ENCODE data around the gene MARS2.

Gene MARS2

DNA sequence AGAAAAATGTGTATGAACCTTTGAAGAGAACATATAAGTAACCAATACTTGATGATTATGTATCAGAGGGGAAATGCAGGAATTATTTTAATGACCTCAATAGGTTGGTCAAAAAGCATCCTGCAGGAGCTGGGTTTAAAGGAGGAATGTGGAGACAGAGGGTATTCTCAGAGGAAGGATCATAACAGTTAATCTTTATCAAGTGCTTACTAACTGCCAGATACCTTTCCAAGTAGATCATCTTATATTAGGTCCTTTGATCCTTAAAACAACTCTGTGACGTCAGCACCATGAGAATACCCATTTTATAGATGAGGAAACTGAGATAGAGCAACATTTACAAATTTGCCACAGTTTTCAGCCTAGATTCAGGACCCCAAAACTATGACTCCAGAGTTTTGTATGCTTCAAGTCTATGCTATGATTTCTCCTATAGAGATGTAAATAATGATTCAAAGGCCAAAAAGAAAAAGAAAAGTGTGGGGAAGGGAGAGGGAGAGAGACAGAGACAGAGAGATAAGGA lies 32.7 kb upstream of the MARS2 start:
- no peak overlapping the region for H3K4me3 ChIP-seq (ENCODE audit: low read depth, low read length)
- TF ChIP-seq, protein P1, sequence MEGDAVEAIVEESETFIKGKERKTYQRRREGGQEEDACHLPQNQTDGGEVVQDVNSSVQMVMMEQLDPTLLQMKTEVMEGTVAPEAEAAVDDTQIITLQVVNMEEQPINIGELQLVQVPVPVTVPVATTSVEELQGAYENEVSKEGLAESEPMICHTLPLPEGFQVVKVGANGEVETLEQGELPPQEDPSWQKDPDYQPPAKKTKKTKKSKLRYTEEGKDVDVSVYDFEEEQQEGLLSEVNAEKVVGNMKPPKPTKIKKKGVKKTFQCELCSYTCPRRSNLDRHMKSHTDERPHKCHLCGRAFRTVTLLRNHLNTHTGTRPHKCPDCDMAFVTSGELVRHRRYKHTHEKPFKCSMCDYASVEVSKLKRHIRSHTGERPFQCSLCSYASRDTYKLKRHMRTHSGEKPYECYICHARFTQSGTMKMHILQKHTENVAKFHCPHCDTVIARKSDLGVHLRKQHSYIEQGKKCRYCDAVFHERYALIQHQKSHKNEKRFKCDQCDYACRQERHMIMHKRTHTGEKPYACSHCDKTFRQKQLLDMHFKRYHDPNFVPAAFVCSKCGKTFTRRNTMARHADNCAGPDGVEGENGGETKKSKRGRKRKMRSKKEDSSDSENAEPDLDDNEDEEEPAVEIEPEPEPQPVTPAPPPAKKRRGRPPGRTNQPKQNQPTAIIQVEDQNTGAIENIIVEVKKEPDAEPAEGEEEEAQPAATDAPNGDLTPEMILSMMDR (IDR thresholded peaks at IDR 0.05; ENCODE audit: insufficient read depth, low read depth, low read length, missing control alignments) = no peak
- DNase-seq (ENCODE audit: low read depth) = no peak

DNA sequence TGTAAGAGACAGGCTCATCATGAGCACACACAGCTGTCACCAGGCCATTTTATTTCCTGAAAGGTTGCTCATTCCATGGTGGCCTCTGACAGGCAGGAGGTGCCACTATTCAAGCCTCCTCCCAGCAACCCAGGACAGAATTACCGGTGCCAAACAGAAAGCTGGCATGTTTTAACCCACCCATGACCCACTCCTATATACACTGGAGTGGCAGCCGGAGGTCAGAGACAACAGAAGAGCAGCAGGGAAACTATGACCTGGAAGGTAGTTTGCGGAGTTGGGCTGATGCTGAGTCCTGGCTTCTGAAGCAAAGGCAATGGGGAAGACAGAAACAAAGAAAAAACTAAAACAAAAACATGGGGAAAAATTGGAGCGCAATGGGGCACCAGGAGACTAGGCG lies 32.1 kb upstream of the MARS2 start:
- DNase-seq (ENCODE audit: low read depth) = no peak
- TF ChIP-seq, protein P1 (IDR thresholded peaks at IDR 0.05; ENCODE audit: insufficient read depth, low read depth, low read length, missing control alignments) = no peak
- H3K4me3 ChIP-seq (ENCODE audit: low read depth, low read length) = no peak overlapping the region

DNA sequence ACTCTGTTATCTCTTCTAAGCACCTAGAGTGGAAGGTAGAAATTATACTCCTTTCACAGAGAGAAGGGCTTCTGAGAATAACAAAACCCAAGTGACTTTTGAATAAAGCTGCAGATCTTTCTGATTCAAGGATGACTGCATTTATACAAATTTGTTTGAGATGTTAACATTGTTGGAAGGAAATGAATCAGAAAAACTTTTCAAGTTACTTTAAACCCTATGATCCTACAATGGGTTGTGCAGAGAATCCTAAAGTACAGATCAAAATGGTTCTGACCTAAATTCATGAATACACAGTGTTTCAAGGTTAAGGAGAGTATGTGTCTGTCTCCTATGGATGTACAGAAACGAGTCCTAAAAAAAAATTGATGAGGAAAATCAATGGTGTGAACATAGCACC lies 31.6 kb upstream of the MARS2 start:
- no peak for DNase-seq (ENCODE audit: low read depth)
- no peak overlapping the region for H3K4me3 ChIP-seq (ENCODE audit: low read depth, low read length)
- TF ChIP-seq, protein P1 (IDR thresholded peaks at IDR 0.05; ENCODE audit: insufficient read depth, low read depth, low read length, missing control alignments) = no peak

DNA sequence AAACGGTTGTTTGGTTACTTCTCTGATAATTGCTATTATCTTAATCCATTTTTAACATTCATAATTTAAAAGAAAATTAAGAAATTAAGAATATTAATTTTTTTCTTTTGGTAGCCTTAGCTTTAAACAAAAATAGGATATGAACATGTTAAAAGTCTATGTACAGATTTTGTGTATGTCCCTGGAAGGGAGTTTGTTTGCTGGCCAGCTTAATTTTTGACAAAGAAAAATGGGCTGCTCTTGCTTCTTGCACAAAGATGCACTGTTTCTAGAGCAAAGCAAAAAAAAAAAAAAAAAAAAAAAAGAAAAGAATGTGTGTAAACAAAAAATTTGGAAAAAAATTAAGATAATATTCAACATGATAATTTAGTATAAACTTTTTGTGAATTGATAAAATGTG lies 31.1 kb upstream of the MARS2 start:
- no peak overlapping the region for H3K4me3 ChIP-seq (ENCODE audit: low read depth, low read length)
- TF ChIP-seq, protein P1 (IDR thresholded peaks at IDR 0.05; ENCODE audit: insufficient read depth, low read depth, low read length, missing control alignments) = no peak
- DNase-seq (ENCODE audit: low read depth) = no peak

DNA sequence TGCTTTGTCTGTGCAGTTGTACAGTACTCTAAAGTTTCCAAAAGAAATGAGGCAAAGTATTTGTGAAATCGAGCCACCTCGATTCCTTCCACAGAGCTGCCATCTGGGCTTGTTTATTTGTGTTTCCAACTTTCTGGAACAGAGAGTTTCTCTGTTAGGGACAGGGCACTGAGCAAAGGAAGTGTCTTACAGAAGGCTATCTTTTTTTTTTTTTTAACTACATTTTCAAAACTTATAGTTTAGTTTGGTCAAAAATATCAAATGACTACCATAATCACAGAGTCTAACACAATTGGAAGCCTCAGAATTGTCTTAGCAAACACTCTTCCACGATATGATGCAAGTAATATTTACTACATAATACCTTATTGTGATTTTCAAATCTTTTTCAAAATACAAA lies 30.6 kb upstream of the MARS2 start:
- TF ChIP-seq, protein P1 (IDR thresholded peaks at IDR 0.05; ENCODE audit: insufficient read depth, low read depth, low read length, missing control alignments) = no peak
- no peak for DNase-seq (ENCODE audit: low read depth)

DNA sequence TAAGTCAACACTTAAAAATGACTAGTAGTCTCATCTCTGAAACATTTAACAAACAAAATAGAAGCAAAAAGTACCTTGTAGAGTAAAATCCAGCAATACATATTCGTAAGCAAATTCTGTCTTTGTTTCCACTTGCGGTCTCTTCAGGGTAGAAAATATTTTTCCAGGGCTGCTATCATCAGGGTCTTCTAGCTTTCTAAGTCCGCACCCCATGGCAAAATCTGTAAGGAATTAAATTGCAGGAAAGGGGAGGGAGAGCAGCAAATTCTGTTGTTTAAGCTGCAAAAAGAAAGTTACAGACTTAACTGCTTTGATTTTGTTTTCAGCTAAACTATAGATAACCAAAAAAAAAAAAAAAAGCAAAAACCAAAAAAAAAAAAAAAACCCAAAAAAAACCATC lies 29.9 kb upstream of the MARS2 start, which contains the start of gene RFTN2:
Gene RFTN2, minus strand, starts transcription at position 342 of the 400 bp plus-strand sequence. Its CDS starts 129 bp downstream, at position 213.
- no peak for DNase-seq (ENCODE audit: low read depth)
- H3K4me3 ChIP-seq (ENCODE audit: low read depth, low read length) = no peak within 1 kb of the TSS
- TF ChIP-seq, protein P1 (IDR thresholded peaks at IDR 0.05; ENCODE audit: insufficient read depth, low read depth, low read length, missing control alignments) = no peak

More for the DNA sequence above, 30.6 kb upstream of the MARS2 start:
- no peak overlapping the region for H3K4me3 ChIP-seq (ENCODE audit: low read depth, low read length)

DNA sequence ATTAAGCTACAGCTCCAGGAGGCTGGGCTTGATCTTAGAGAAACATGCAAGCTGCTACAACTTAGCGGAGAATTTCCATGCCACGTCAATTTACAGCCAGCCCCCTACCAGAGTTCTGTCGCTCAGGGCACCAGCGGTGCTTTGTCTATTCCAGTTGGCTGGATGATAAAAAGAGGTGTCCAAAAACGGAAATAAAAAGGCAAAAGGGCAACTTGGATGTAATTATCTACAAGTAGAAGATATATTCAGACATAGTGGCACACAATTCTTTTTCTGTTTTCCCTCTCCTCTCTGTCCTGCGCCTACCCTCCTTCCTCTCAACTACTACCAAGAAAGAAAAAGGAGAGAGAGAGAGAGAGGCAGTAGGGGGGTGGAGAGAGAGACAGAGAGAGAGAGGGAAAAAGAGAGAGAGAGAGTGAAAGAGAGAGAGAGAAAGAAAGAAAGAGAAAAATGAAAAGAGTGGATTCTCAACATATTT lies 29.4 kb upstream of the MARS2 start:
- TF ChIP-seq, protein P1 (IDR thresholded peaks at IDR 0.05; ENCODE audit: insufficient read depth, low read depth, low read length, missing control alignments) = no peak
- no peak overlapping the region for H3K4me3 ChIP-seq (ENCODE audit: low read depth, low read length)
- DNase-seq (ENCODE audit: low read depth) = no peak
